Mesodermal cell (in vitro differentiated cells): ENCODE results near the gene CCDC169.

Source experiments
- H3K27ac ChIP-seq: 2 replicates; pipeline ENCODE4 v1.7.0; 2013; ENCODE audit warnings: mild to moderate bottlenecking, low read depth, low read length, moderate library complexity; ENCODE audit not compliant: severe bottlenecking
- H3K36me3 ChIP-seq: 2 replicates; pipeline ENCODE4 v1.7.1; 2013; ENCODE audit warnings: mild to moderate bottlenecking, low read length, moderate library complexity; ENCODE audit not compliant: control insufficient read depth, insufficient read depth
- H3K4me1 ChIP-seq: one replicate; pipeline ENCODE4 v1.7.1; 2013; ENCODE audit warnings: mild to moderate bottlenecking, low read length; ENCODE audit not compliant: insufficient read depth, control insufficient read depth, poor library complexity, severe bottlenecking
- H3K4me3 ChIP-seq: 2 replicates; pipeline ENCODE4 v1.7.0; 2013; ENCODE audit warnings: low read length, control low read depth, mild to moderate bottlenecking; ENCODE audit not compliant: insufficient read depth, poor library complexity, severe bottlenecking; ENCODE audit errors: extremely low read depth
- H3K9me3 ChIP-seq: 2 replicates; pipeline ENCODE4 v1.7.1; 2013; ENCODE audit warnings: mild to moderate bottlenecking, low read length, moderate library complexity; ENCODE audit not compliant: control insufficient read depth
- WGBS, 2 experiments: methylation state at CpG; one replicate each; pipeline ENCODE4 v1.1.5; 2013; ENCODE audit warnings: missing lambda C conversion rate in 2 of 2; ENCODE audit not compliant: insufficient coverage in 2 of 2; 5-methylcytosine and 5-hydroxymethylcytosine counted together

The CCDC169 gene

DNA sequence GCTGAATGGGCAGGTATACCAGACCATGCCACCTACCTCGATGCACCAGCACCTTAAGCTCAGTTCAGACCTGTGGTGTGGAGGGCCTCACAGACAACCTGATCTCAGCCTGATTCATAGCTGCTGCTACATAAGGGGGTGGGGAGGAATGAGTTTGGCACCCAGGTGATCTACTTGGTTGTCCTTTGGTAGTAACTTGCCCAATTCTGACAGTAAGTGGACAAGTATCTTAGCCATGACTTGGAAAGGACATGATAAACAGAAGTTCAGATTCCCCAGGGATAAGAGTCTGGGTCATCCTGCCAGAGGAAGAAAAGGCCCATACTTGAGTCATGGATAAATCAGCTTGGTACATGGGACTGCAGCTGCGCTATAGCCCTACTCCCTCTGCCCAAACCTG lies 54.9 kb downstream of the CCDC169 start:
- WGBS, 2 experiments = 80 to 100% methylated on average over 1 of the region's 2 CpGs
- no peak overlapping the region for H3K27ac ChIP-seq
- peaks cover 11% of the 10 kb centered on the region for H3K9me3 ChIP-seq
- peaks cover 9% of the 10 kb centered on the region for H3K36me3 ChIP-seq
- H3K4me3 ChIP-seq = no peak overlapping the region
- H3K4me1 ChIP-seq = no peaks in the 10 kb centered on the region

DNA sequence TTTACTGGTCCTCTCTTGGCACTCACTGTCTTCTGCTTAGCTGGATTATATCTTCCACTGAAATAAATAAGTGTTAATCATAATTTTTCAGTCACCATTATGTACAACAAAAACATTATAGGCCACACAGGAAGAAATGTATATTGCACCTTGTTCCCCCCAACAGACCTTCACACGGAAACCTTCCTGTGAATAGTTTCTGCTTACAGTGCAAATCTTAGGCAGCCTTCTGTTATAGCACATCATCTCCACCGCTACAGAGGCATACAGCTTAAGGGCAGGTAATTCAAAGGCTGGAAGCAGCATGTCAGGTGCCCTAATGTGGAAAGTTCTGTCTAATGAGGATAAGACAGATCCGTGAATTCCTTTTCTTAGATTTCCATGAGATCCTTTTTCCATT lies 66.4 kb downstream of the CCDC169 start:
- no peak overlapping the region for H3K27ac ChIP-seq
- 50% methylated on average over 2 of the region's 3 CpGs for WGBS, 2 experiments

DNA sequence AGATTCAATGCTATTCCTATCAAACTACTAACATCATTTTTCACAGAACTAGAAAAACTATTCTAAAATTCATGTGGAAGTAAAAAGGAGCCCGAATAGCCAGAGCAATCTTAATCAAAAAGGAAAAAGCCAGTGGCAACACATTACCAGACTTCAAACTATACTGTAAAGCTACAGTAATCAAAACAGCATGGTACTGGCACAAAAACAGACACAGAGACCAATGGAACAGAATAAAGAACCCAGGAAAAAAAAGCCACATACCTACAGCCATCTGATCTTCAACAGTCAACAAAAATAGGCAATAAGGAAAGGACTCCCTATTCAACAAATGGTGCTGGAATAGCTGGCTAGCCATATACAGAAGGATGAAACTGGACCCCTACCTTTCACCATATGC lies 72.9 kb downstream of the CCDC169 start:
- peaks cover 16% of the 10 kb centered on the region for H3K9me3 ChIP-seq
- H3K36me3 ChIP-seq = no peaks in the 10 kb centered on the region
- H3K4me3 ChIP-seq = no peak overlapping the region
- H3K27ac ChIP-seq = no peak overlapping the region
- no CpG with 5 or more reads among the region's 1 CpG for WGBS, 2 experiments
- no peaks in the 10 kb centered on the region for H3K4me1 ChIP-seq

More for the DNA sequence above, 66.4 kb downstream of the CCDC169 start:
- Histone ChIP-seq H3K4me3 (no peak overlapping the region), H3K4me1 (no peaks in the 10 kb centered on the region), H3K36me3 (no peaks in the 10 kb centered on the region), H3K9me3 (no peaks in the 10 kb centered on the region)

DNA sequence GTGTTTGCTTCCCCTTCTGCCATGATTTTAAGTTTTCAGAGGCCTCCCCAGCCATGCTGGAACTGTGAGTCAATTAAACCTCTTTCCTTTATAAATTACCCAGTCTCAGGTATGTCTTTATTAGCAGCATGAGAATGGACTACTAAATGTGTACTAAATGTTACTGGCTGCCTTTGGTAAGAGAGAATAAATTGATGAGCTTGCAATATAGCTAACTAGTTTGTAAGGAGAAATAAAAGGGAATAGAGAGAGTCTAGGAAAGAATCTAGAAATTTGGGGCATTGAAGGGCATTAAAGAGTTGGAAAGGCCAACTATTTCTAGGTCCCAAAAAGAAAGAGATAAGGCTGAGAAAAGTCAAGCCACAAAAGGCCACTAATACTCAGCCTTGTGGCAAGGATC lies 77.7 kb downstream of the CCDC169 start:
- Histone ChIP-seq H3K9me3 (peaks cover 6% of the 10 kb centered on the region), H3K27ac (no peak overlapping the region), H3K36me3 (no peaks in the 10 kb centered on the region), H3K4me3 (no peak overlapping the region), H3K4me1 (no peaks in the 10 kb centered on the region)

DNA sequence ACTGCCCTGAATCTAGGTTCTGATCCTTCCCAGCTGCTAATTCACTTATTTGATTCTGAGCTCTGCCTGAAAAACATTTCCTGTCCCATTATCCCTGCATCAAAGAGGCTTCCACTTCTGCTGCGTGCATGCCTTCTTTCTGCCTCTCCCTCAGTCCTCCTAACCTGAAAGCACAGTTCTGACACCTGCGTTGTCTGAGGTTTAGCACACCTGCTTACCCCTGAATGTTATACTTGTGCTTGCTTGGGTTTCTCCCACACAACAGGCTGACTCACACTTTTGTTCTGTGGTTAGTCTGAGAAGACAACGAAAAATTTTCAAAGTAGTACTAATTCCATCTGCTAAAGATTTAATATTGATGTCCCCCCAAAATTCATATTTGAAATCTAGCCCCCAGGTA lies 80.2 kb downstream of the CCDC169 start:
- Histone ChIP-seq H3K4me1 (no peaks in the 10 kb centered on the region), H3K4me3 (no peak overlapping the region), H3K27ac (no peak overlapping the region), H3K9me3 (no peaks in the 10 kb centered on the region), H3K36me3 (no peaks in the 10 kb centered on the region)
- 94 to 96% methylated on average over 2 of the region's 3 CpGs for WGBS, 2 experiments

DNA sequence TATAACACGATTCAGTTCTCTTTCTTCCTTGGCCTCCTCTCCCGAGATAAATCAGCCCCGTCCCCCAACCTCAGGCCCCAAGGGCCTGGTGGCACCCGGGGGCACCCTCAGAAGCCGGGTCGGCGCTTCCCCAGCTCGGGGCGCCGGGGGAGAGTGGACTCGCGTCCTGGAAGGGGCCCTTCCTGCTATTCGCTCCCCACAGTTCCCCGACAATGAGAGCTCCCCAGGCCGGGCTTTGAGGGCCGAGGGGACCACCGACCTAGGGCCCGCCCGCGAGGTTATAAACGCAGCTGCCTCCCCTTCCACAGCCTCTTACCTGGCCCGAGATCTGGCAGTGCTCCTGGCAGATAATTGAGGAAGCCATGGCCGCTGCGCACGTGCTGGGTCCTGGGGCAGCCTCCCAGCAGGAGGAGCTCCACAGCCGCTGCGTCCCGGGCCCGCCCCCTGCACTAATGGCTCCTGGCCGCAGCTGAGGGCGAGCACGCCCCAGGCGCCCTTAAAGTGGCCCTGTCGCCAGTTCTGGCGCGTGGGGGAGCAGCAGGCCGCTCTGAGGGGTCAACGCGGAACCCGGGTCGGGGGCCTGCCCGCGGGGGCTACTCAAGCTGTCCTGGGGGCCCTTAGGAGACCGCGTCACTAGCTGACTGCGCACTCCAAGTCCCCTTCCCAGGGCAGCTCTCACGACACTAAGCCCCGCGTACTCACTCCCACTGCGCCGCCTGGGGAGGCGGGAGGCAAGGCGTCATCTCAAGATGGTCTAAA lies 83.3 kb downstream of the CCDC169 start, which contains the start of gene SOHLH2:
Gene SOHLH2, minus strand, starts transcription at position 394 of the 759 bp plus-strand sequence. Its CDS starts 30 bp downstream, at position 364.
- Histone ChIP-seq H3K9me3 (no peaks in the 10 kb centered on the region), H3K27ac (no peak within 1 kb of the TSS), H3K4me3 (no peak within 1 kb of the TSS), H3K36me3 (no peaks in the 10 kb centered on the region), H3K4me1 (no peaks in the 10 kb centered on the region)
- 94 to 96% methylated on average over 29 to 47 of the region's 53 CpGs for WGBS, 2 experiments

DNA sequence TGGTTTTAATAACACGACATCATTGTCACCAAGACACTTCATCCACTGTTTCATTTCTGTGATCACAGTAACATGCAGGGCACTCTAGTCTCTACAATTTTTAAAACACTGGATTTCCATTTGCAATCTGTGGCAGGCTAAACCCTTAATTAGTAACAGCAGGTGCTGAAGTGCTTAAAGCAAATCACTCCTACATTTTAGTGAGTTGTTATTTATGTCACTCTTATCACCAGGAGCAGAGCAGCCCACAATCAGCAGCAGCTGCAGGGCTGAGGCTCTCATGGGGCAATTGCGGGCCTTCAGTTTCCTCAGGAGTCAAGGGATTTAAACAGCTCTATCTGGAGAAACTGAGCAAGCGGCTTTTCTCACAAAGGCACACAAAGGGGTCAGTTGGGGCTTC lies 84.8 kb downstream of the CCDC169 start:
- WGBS, 2 experiments = 83 to 93% methylated on average over 2 to 3 of the region's 3 CpGs
- no peak overlapping the region for H3K27ac ChIP-seq

DNA sequence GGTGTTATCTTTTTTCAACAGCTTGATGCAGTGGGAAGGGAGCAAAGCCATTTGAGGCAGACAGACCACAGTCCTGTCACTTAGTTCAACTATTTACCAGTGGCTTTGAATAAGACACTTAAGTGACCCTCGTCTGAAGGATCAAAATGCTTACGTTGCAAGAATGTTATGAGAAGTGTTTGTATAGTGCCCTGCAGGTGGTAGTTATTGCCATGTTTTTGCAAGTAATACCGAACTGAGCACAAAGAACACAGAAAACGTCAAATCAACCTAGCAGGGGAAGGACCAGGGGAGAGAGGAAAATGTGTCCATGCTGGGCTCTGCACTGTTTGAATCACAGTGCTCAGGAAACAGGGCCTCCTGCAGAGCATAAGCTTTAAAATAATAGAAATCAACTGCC lies 86.0 kb downstream of the CCDC169 start:
- 75 to 79% methylated on average over 4 of the region's 4 CpGs for WGBS, 2 experiments
- H3K27ac ChIP-seq = no peak overlapping the region
- H3K4me1 ChIP-seq = no peaks in the 10 kb centered on the region
- H3K36me3 ChIP-seq = no peaks in the 10 kb centered on the region
- H3K9me3 ChIP-seq = no peaks in the 10 kb centered on the region
- no peak overlapping the region for H3K4me3 ChIP-seq

More for the DNA sequence above, 84.8 kb downstream of the CCDC169 start:
- H3K4me1 ChIP-seq = no peaks in the 10 kb centered on the region
- no peak overlapping the region for H3K4me3 ChIP-seq
- no peaks in the 10 kb centered on the region for H3K9me3 ChIP-seq
- no peaks in the 10 kb centered on the region for H3K36me3 ChIP-seq

DNA sequence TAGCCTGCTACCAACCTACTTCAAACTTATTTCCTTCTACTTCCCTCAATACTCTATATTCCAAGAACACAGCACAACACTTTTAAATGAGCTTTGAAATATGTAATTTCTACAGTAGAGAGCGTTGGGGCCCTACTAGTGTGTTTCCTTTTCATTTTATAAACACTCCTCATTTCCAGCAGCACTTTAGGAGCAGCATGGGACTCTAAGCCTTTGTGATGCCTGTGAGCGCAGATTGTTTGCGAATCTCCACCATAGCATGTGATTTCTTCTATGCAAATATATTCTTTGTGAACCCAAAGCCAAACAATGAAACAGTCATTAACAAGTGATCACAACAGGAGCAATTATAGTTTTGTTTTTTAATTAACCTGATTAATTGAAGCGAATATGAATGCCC lies 86.9 kb downstream of the CCDC169 start:
- no peaks in the 10 kb centered on the region for H3K9me3 ChIP-seq
- no peak overlapping the region for H3K4me3 ChIP-seq
- H3K4me1 ChIP-seq = no peaks in the 10 kb centered on the region
- WGBS, 2 experiments = 93% methylated on average over 3 of the region's 4 CpGs; no CpG with 5 or more reads in 1 of the 2 experiments
- H3K27ac ChIP-seq = no peak overlapping the region
- H3K36me3 ChIP-seq = no peaks in the 10 kb centered on the region

DNA sequence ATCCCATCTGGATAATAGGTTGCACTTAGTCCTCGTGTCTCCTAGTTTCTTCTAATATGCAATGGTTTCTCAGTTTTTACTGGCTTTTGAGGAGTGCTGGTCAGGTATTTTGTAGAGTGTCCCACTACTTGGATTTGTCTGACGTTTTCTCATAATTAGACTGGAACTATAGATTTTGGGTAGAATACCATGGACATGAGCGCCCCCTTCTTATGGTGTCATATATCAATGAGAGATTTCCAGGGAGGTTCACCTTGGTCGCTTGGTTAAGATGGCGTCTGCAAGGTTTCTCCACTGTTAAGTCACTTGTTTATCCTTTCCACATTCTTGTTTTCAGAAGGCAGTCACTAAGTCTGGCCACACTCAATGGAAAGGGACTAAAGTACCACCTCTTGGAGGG lies 89.9 kb downstream of the CCDC169 start:
- no peaks in the 10 kb centered on the region for H3K4me1 ChIP-seq
- H3K27ac ChIP-seq = no peak overlapping the region
- no peaks in the 10 kb centered on the region for H3K9me3 ChIP-seq
- WGBS, 2 experiments = 100% methylated on average over 1 to 2 of the region's 5 CpGs
- H3K36me3 ChIP-seq = no peaks in the 10 kb centered on the region
- H3K4me3 ChIP-seq = no peak overlapping the region

DNA sequence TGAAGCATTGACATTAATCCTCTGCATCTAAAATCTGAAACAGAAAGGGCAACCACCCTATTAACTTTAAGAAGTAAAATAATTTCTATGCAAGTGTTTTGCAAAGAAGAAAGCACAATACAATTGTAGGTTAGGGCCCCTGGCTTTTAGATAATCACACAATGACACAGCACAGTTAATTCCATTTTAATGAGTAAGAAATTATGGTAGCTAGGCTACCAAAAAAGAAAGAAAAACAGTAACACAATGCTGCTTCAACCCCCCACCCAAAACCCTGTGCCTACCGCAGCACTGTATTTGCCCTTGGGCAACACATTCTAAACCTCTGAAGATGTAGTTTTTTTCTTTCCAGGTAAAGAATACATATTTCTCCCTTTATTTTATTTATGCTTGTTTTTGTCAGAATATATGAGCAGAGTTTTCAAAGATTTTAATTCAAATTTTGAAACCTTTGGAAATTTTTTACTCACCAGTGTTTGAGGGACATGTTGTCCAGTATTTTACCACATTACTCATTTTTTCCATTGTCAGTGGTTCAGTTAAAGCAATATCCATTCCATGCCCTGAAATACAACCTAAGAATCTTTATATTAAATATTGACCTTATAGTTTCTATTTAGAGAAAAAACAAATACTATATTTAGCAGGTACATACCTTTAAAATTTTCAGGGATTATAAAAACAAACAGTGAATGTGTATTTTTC lies 104.3 kb downstream of the CCDC169 start:
- H3K4me1 ChIP-seq = no peaks in the 10 kb centered on the region
- no CpG with 5 or more reads among the region's 1 CpG for WGBS, 2 experiments
- no peak overlapping the region for H3K27ac ChIP-seq
- no peaks in the 10 kb centered on the region for H3K36me3 ChIP-seq
- H3K4me3 ChIP-seq = no peak overlapping the region
- no peaks in the 10 kb centered on the region for H3K9me3 ChIP-seq
